A549 (cell line): ENCODE data around the gene TTC28. TPM values are rescaled to one million over a fixed set of nuclear protein-coding genes. Genes with fewer than 3 reads are reported as not detected.

ENCODE experiments used
- ATAC-seq, 2 experiments: fragments of 200-7000 bp in 1 of 2; fragments of >200 bp in 1 of 2; cut with Nextera tagmentation in 1 of 2; cut with Tn5 transposase in 1 of 2; 3 replicates each; pipeline versions ENCODE4 v1.8.0 to v1.9.1; 2018 to 2020; ENCODE audit warnings: mild to moderate bottlenecking in 1 of 2, moderate library complexity in 1 of 2
- CTCF ChIA-PET: fragments of 300-600 bp; sonication (Branson Sonifier 250); formaldehyde crosslinking; extraction: SDS; loops from one replicate; lab custom pipeline; 2021; ENCODE audit warnings: antibody characterized with exemption, inconsistent platforms; lab: Yijun Ruan, JAX
- POLR2A ChIA-PET: fragments of 350-600 bp; formaldehyde crosslinking; extraction: SDS; loops from one replicate; lab custom pipeline; 2021; ENCODE audit warnings: antibody characterized with exemption, inconsistent platforms; lab: Yijun Ruan, JAX
- DNase-seq, 2 experiments: peaks; one replicate each; pipeline versions ENCODE4 v3.0.0 to v3.0.0-alpha.2; 2011 to 2016; ENCODE audit warnings: low read depth in 1 of 2, low spot score in 1 of 2
- FAIRE-seq: peaks from 2 replicates; lab custom pipeline; 2011; peaks lifted over from hg19 to GRCh38; lab: Jason Lieb, UNC
- H3K27ac ChIP-seq, 2 experiments: fragments of >200 bp; sonication (Bioruptor Twin); formaldehyde crosslinking; 3 replicates each; pipeline ENCODE4 v1.5.1; 2016 to 2017
- H3K4me1 ChIP-seq: fragments of >200 bp; sonication (Bioruptor Twin); formaldehyde crosslinking; 3 replicates; pipeline ENCODE4 v1.6.1; 2016
- H3K4me2 ChIP-seq: fragments of >200 bp; sonication (Bioruptor Twin); formaldehyde crosslinking; 3 replicates; pipeline ENCODE4 v1.6.1; 2016
- H3K4me3 ChIP-seq: fragments of >200 bp; sonication (Bioruptor Twin); formaldehyde crosslinking; 3 replicates; pipeline ENCODE4 v1.5.1; 2016
- H3K9me3 ChIP-seq: fragments of >200 bp; sonication (Bioruptor Twin); formaldehyde crosslinking; 3 replicates; pipeline ENCODE4 v1.6.1; 2016
- BHLHE40 ChIP-seq: IDR thresholded peaks from 2 replicates; pipeline ENCODE4 v1.6.1; 2012; ENCODE audit warnings: low read depth, low read length, inconsistent platforms
- CTCF ChIP-seq: fragments of >200 bp; sonication (Bioruptor Twin); formaldehyde crosslinking; IDR thresholded peaks from 3 replicates; pipeline ENCODE4 v1.5.1; 2016
- HES2 ChIP-seq: fragments of >200 bp; sonication (Bioruptor Twin); formaldehyde crosslinking; IDR thresholded peaks from 2 replicates; pipeline ENCODE4 v1.6.1; 2016
- HOXA7 ChIP-seq: fragments of 250-450 bp; sonication (Bioruptor Pico); IDR thresholded peaks from 2 replicates; pipeline ENCODE4 v1.5.0; 2020; ENCODE audit warnings: mild to moderate bottlenecking, moderate library complexity
- HOXB5 ChIP-seq: fragments of 250-450 bp; sonication (Bioruptor Pico); IDR thresholded peaks from 2 replicates; pipeline ENCODE4 v1.5.0; 2020; ENCODE audit warnings: mild to moderate bottlenecking, moderate library complexity
- NPAS2 ChIP-seq: fragments of 250-450 bp; sonication (Bioruptor Pico); IDR thresholded peaks from 2 replicates; pipeline ENCODE4 v1.8.0; 2022; ENCODE audit warnings: mild to moderate bottlenecking, moderate library complexity, borderline replicate concordance
- ZC3H11A ChIP-seq: fragments of 450-650 bp; IDR thresholded peaks from 2 replicates; pipeline ENCODE4 v1.6.1; 2014; ENCODE audit warnings: antibody characterized with exemption, mild to moderate bottlenecking
- WGBS: methylation state at CpG from one replicate; pipeline ENCODE4 v1.1.6; 2017; ENCODE audit errors: missing lambda C conversion rate; 5-methylcytosine and 5-hydroxymethylcytosine counted together
- polyA plus RNA-seq, 4 experiments: library from polyadenylated mRNA; depleted of rRNA in 3 of 4; stranded (reverse); fragments of >200 nt; fragmentation: RNase III in 1 of 4; extraction: RNeasy Plus Mini Kit Qiagen cat#74134 plus additional on column Dnase treatment in 1 of 4; gene quantifications; 2 replicates in 3 of 4; 3 replicates in 1 of 4; pipeline ENCODE4 v1.2.3, GENCODE V29; 2011 to 2017
- TF ChIP-seq, protein P1 (sequence below): fragments of 200-600 bp; sonication (generic); IDR thresholded peaks from 2 replicates; pipeline ENCODE4 v1.6.1; 2016; ENCODE audit warnings: antibody characterized with exemption, mild to moderate bottlenecking, moderate library complexity
- TF ChIP-seq, protein P2 (sequence below): IDR thresholded peaks from 2 replicates; pipeline ENCODE4 v1.6.1; 2012; ENCODE audit warnings: low read depth, borderline replicate concordance

The TTC28 gene
- polyA plus RNA-seq, 2 of the 4 experiments (the other 2 are of a cell fraction) = 2.6 to 3.8 TPM

GRCh38 chr22:28043266-28043665 is 636.4 kb downstream of the TTC28 start:
- no peak overlapping the region for H3K4me2 ChIP-seq
- no peak overlapping the region for H3K27ac ChIP-seq
- ATAC-seq (no peak), DNase-seq (no peak), FAIRE-seq (no peak)
- POLR2A ChIA-PET = no interaction called here
- WGBS = 53% methylated on average over 2 of the region's 2 CpGs
- no peaks in the 10 kb centered on the region for H3K4me1 ChIP-seq
- H3K9me3 ChIP-seq = no peaks in the 10 kb centered on the region
- CTCF ChIA-PET = interaction anchor here (1.2 to 1.5 kb wide), 2 partner anchors 8 to 14 kb away, joined by 3 to 4 read pairs; no protein-coding TSS in a partner anchor
- H3K4me3 ChIP-seq = no peak overlapping the region
- TF ChIP-seq, protein P1, sequence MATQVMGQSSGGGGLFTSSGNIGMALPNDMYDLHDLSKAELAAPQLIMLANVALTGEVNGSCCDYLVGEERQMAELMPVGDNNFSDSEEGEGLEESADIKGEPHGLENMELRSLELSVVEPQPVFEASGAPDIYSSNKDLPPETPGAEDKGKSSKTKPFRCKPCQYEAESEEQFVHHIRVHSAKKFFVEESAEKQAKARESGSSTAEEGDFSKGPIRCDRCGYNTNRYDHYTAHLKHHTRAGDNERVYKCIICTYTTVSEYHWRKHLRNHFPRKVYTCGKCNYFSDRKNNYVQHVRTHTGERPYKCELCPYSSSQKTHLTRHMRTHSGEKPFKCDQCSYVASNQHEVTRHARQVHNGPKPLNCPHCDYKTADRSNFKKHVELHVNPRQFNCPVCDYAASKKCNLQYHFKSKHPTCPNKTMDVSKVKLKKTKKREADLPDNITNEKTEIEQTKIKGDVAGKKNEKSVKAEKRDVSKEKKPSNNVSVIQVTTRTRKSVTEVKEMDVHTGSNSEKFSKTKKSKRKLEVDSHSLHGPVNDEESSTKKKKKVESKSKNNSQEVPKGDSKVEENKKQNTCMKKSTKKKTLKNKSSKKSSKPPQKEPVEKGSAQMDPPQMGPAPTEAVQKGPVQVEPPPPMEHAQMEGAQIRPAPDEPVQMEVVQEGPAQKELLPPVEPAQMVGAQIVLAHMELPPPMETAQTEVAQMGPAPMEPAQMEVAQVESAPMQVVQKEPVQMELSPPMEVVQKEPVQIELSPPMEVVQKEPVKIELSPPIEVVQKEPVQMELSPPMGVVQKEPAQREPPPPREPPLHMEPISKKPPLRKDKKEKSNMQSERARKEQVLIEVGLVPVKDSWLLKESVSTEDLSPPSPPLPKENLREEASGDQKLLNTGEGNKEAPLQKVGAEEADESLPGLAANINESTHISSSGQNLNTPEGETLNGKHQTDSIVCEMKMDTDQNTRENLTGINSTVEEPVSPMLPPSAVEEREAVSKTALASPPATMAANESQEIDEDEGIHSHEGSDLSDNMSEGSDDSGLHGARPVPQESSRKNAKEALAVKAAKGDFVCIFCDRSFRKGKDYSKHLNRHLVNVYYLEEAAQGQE = no peak
- TF ChIP-seq NPAS2 = no peak

DNA sequence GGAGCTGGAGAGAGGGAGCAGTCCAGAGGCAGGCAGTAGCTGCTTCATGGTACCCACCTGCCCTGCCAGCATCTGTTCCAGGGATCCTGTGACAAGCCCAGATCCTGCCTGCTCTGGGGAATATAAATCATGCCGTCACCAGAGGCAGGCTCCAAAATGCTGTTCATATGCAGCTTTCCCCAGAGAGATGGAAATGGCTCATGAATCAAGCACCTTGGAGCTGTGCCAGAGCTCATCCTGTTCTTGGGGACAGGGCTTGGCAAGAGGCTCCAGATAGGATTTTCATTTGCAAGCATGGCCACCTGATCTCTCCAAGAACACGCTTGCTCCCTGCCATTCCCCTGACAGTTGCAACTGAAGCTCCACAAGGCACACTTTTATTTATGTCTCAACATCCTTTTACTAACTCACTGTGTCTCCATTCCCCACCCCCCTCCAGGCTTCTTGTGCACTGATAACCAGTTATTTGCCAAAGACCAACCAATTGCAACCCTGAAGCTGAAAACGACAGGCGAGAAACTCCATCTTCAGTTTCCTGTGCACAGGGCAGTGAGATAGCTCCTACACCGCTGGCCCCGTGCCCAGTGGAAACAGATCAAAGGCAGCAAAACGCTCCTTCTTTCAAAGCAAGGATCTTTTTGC is 644.8 kb downstream of the TTC28 start:
- Histone ChIP-seq H3K9me3 (no peaks in the 10 kb centered on the region), H3K4me1 (no peaks in the 10 kb centered on the region), H3K4me3 (no peak overlapping the region), H3K27ac (no peak overlapping the region), H3K4me2 (no peak overlapping the region)
- ChIA-PET CTCF (interaction anchor here (1.0 to 2.2 kb wide), 3 partner anchors 10 to 17 kb away, joined by 3 to 7 read pairs (median 7); no protein-coding TSS in a partner anchor), POLR2A (no interaction called here)
- no peak for DNase-seq
- WGBS = 91% methylated on average over 7 of the region's 7 CpGs
- FAIRE-seq = no peak
- no peak for ATAC-seq
- TF ChIP-seq HOXB5 = no peak
- TF ChIP-seq BHLHE40 = no peak
- TF ChIP-seq CTCF = no peak
- TF ChIP-seq, protein P2, sequence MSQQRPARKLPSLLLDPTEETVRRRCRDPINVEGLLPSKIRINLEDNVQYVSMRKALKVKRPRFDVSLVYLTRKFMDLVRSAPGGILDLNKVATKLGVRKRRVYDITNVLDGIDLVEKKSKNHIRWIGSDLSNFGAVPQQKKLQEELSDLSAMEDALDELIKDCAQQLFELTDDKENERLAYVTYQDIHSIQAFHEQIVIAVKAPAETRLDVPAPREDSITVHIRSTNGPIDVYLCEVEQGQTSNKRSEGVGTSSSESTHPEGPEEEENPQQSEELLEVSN = no peak
- no peak for TF ChIP-seq ZC3H11A
- TF ChIP-seq, protein P1 = no peak
- no peak for TF ChIP-seq HES2
- TF ChIP-seq HOXA7 (CRISPR knock-in tag) = no peak
